ENCODE data around the gene ISL2.

The ISL2 gene

GRCh38 chr15:76299786-76300185 is 36.8 kb upstream of the ISL2 start:
- TF ChIP-seq CTCF (IDR thresholded peaks at IDR 0.05; ENCODE audit: low read depth, low read length, missing control alignments): no peak
- no peaks in the 10 kb centered on the region for H3K27me3 ChIP-seq (replicated peaks)
- DNase-seq: no peak
- in situ Hi-C loops (cut with HindIII; ENCODE audit: low pct_ligation_motif_present, low sequenced_read_pairs): no loop called here
- H3K36me3 ChIP-seq (replicated peaks): no peaks in the 10 kb centered on the region
- H3K27ac ChIP-seq: no peak overlapping the region
- no peak overlapping the region for H3K4me3 ChIP-seq (ENCODE audit: low read depth, low read length)

GRCh38 chr15:76303909-76304308 is 32.7 kb upstream of the ISL2 start:
- Histone ChIP-seq H3K36me3 (replicated peaks) (no peaks in the 10 kb centered on the region), H3K4me3 (ENCODE audit: low read depth, low read length) (no peak overlapping the region), H3K27me3 (replicated peaks) (no peaks in the 10 kb centered on the region), H3K27ac (no peak overlapping the region)
- TF ChIP-seq CTCF (IDR thresholded peaks at IDR 0.05; ENCODE audit: low read depth, low read length, missing control alignments): no peak
- in situ Hi-C loops (cut with HindIII; ENCODE audit: low pct_ligation_motif_present, low sequenced_read_pairs): no loop called here
- DNase-seq: no peak

- in situ Hi-C loops (cut with HindIII; ENCODE audit: low pct_ligation_motif_present, low sequenced_read_pairs): no loop called here
- Histone ChIP-seq H3K27ac (no peak overlapping the region), H3K36me3 (replicated peaks) (no peaks in the 10 kb centered on the region), H3K4me3 (ENCODE audit: low read depth, low read length) (peak overlapping the region; percentile 91), H3K27me3 (replicated peaks) (no peaks in the 10 kb centered on the region)
- DNase-seq: no peak
- no peak for TF ChIP-seq CTCF (IDR thresholded peaks at IDR 0.05; ENCODE audit: low read depth, low read length, missing control alignments)
These were observed 26.8 kb upstream of the ISL2 start for GRCh38 chr15:76309601-76310330.

- Histone ChIP-seq H3K27me3 (replicated peaks) (no peaks in the 10 kb centered on the region), H3K36me3 (replicated peaks) (no peaks in the 10 kb centered on the region), H3K27ac (peak overlapping the region; percentile 72), H3K4me3 (ENCODE audit: low read depth, low read length) (peak overlapping the region; percentile 91)
- in situ Hi-C loops (cut with HindIII; ENCODE audit: low pct_ligation_motif_present, low sequenced_read_pairs): no loop called here
- TF ChIP-seq CTCF (IDR thresholded peaks at IDR 0.05; ENCODE audit: low read depth, low read length, missing control alignments): no peak
- DNase-seq: no peak
These were observed 26.0 kb upstream of the ISL2 start for GRCh38 chr15:76310475-76311099.

- Histone ChIP-seq H3K27me3 (replicated peaks) (no peaks in the 10 kb centered on the region), H3K36me3 (replicated peaks) (no peaks in the 10 kb centered on the region), H3K27ac (peak within 1 kb of the TSS; percentile 72), H3K4me3 (ENCODE audit: low read depth, low read length) (peak within 1 kb of the TSS; percentile 91)
- TF ChIP-seq CTCF (IDR thresholded peaks at IDR 0.05; ENCODE audit: low read depth, low read length, missing control alignments): no peak
- in situ Hi-C loops (cut with HindIII; ENCODE audit: low pct_ligation_motif_present, low sequenced_read_pairs): no loop called here
- DNase-seq: peak; percentile 94
These were observed 25.2 kb upstream of the ISL2 start, which contains the start of gene ETFA for GRCh38 chr15:76311100-76311953. TSS of gene ETFA (minus strand) at chr15:76311469. CDS start at chr15:76311388, 81 bp downstream.
